ENCODE measurements around the gene LYST.

- TF ChIP-seq CTCF (IDR thresholded peaks at IDR 0.05): no peak
- TF ChIP-seq POLR2A (IDR thresholded peaks at IDR 0.05): no peak
Observed at GRCh38 chr1:235822685-235823084, 44.0 kb downstream of the LYST start.
